ENCODE measurements around the gene CMC1.
"Not testable (repeated sequence)": the region's sequence is repeated elsewhere in the genome, so short reads cannot be mapped to it uniquely, and the experiment has no call there.

CMC1 gene

GRCh38 chr3:28241221-28242160 is at the start of gene CMC1:
CMC1 (plus strand) TSS chr3:28241619; CDS start chr3:28241794, 175 bp downstream.
- DNase-seq (ENCODE audit: low read depth), result peak; percentile 84

- DNase-seq (ENCODE audit: low read depth), result no peak
Measured at GRCh38 chr3:28198161-28198560, 43.3 kb upstream of the CMC1 start.

GRCh38 chr3:28198974-28199373 is 42.4 kb upstream of the CMC1 start:
- no peak for DNase-seq (ENCODE audit: low read depth)

- not testable (repeated sequence) for DNase-seq (ENCODE audit: low read depth)
Measured at GRCh38 chr3:28199643-28200042, 41.8 kb upstream of the CMC1 start.

- not testable (repeated sequence) for DNase-seq (ENCODE audit: low read depth)
Measured at GRCh38 chr3:28200366-28200848, 41.0 kb upstream of the CMC1 start.

GRCh38 chr3:28206479-28206878 is 34.9 kb upstream of the CMC1 start:
- no peak for DNase-seq (ENCODE audit: low read depth)

GRCh38 chr3:28207000-28207733 is 34.3 kb upstream of the CMC1 start:
- DNase-seq (ENCODE audit: low read depth), result no peak

GRCh38 chr3:28210968-28211713 is 30.3 kb upstream of the CMC1 start:
- no peak for DNase-seq (ENCODE audit: low read depth)

- no peak for DNase-seq (ENCODE audit: low read depth)
Measured at GRCh38 chr3:28212681-28213080, 28.7 kb upstream of the CMC1 start.

GRCh38 chr3:28215407-28215806 is 26.0 kb upstream of the CMC1 start:
- DNase-seq (ENCODE audit: low read depth), result no peak

GRCh38 chr3:28218071-28218916 is 23.1 kb upstream of the CMC1 start:
- DNase-seq (ENCODE audit: low read depth), result no peak

GRCh38 chr3:28218917-28219198 is 22.6 kb upstream of the CMC1 start:
- DNase-seq (ENCODE audit: low read depth), result no peak

- DNase-seq (ENCODE audit: low read depth), result no peak
Measured at GRCh38 chr3:28224430-28224829, 17.0 kb upstream of the CMC1 start.

GRCh38 chr3:28226020-28226419 is 15.4 kb upstream of the CMC1 start:
- no peak for DNase-seq (ENCODE audit: low read depth)

GRCh38 chr3:28228623-28229022 is 12.8 kb upstream of the CMC1 start:
- DNase-seq (ENCODE audit: low read depth), result no peak

GRCh38 chr3:28232659-28233058 is 8.8 kb upstream of the CMC1 start:
- no peak for DNase-seq (ENCODE audit: low read depth)

GRCh38 chr3:28234454-28234853 is 7.0 kb upstream of the CMC1 start:
- no peak for DNase-seq (ENCODE audit: low read depth)

- DNase-seq (ENCODE audit: low read depth), result no peak
Measured at GRCh38 chr3:28239108-28239507, 2.3 kb upstream of the CMC1 start.

GRCh38 chr3:28240441-28240840 is 978 bp upstream of the CMC1 start:
- no peak for DNase-seq (ENCODE audit: low read depth)

GRCh38 chr3:28242519-28242918 is 1.1 kb downstream of the CMC1 start:
- no peak for DNase-seq (ENCODE audit: low read depth)

GRCh38 chr3:28243424-28244106 is 2.1 kb downstream of the CMC1 start:
- DNase-seq (ENCODE audit: low read depth), result no peak
